Measurements from ENCODE around the gene SNPH.

DNA sequence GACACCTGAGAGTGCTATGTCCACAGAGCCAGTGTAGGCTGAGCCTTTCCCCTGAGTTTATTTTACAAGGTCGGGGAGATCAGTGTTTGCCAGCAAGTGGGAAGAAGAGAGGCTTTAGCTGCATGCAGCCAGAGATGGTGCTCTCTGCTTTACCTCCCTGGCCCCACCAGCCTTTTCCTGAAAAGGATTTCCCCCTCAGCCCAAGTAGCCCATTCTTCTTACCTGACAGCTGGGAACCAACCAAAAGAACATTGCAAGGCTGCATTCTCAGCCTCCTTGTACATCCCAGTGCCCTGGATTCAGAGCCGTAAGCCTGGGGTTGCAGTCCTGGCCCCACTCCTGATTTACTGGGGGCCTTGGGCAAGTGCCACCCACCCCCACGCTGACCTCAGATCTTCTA is 16.9 kb downstream of the SNPH start:
- no peak for TF ChIP-seq SUZ12 (IDR thresholded peaks at IDR 0.05; ENCODE audit: extremely low read depth, insufficient read depth, insufficient read length)
- no peak for TF ChIP-seq ZNF274 (IDR thresholded peaks at IDR 0.05; ENCODE audit: low read depth, low read length)
